Endodermal cell (in vitro differentiated cells): ENCODE data around the gene FAAP100. TPM values are rescaled to one million over a fixed set of nuclear protein-coding genes. Genes with fewer than 3 reads are reported as not detected.

ENCODE experiments used
- DNase-seq: peaks from one replicate; pipeline ENCODE4 v3.0.0-alpha.2; 2017
- H3K27ac ChIP-seq: 2 replicates; pipeline ENCODE4 v1.5.1; 2013; ENCODE audit warnings: mild to moderate bottlenecking, low read depth, low read length, moderate library complexity
- H3K27me3 ChIP-seq: 2 replicates; pipeline ENCODE4 v1.6.1; 2013; ENCODE audit warnings: mild to moderate bottlenecking, low read length, moderate library complexity; ENCODE audit not compliant: insufficient read depth, control insufficient read depth, poor library complexity, severe bottlenecking
- H3K36me3 ChIP-seq: 2 replicates; pipeline ENCODE4 v1.7.0; 2013; ENCODE audit warnings: mild to moderate bottlenecking, low read length, moderate library complexity; ENCODE audit not compliant: control insufficient read depth, insufficient read depth
- H3K4me1 ChIP-seq: one replicate; pipeline ENCODE4 v1.7.0; 2013; ENCODE audit warnings: low read length; ENCODE audit not compliant: control insufficient read depth, insufficient read depth
- H3K4me3 ChIP-seq: 2 replicates; pipeline ENCODE4 v1.5.1; 2013; ENCODE audit warnings: mild to moderate bottlenecking, low read length, moderate library complexity
- H3K9ac ChIP-seq: 2 replicates; pipeline ENCODE4 v1.6.1; 2013; ENCODE audit warnings: mild to moderate bottlenecking, low read length, moderate library complexity; ENCODE audit not compliant: poor library complexity, severe bottlenecking; ENCODE audit errors: extremely low read depth
- H3K9me3 ChIP-seq: 2 replicates; pipeline ENCODE4 v1.6.1; 2013; ENCODE audit warnings: mild to moderate bottlenecking, low read length, moderate library complexity; ENCODE audit not compliant: control insufficient read depth
- H3K27ac Mint-ChIP-seq: 2 replicates; pipeline ENCODE4 v1.8.0; 2020; ENCODE audit warnings: mixed read lengths
- H3K27me3 Mint-ChIP-seq: 2 replicates; pipeline ENCODE4 v1.8.0; 2021; ENCODE audit warnings: mild to moderate bottlenecking, mixed read lengths; ENCODE audit not compliant: insufficient read depth
- H3K36me3 Mint-ChIP-seq: 2 replicates; pipeline ENCODE4 v1.8.0; 2020; ENCODE audit warnings: low read depth, mixed read lengths
- H3K4me1 Mint-ChIP-seq: 2 replicates; pipeline ENCODE4 v1.8.0; 2020; ENCODE audit warnings: mixed read lengths
- H3K4me3 Mint-ChIP-seq: 2 replicates; pipeline ENCODE4 v1.8.0; 2020; ENCODE audit warnings: mild to moderate bottlenecking, moderate library complexity, mixed read lengths
- H3K9me3 Mint-ChIP-seq: 2 replicates; pipeline ENCODE4 v1.8.0; 2020; ENCODE audit warnings: mild to moderate bottlenecking, mixed read lengths
- WGBS, 2 experiments: methylation state at CpG; one replicate each; pipeline versions ENCODE4 v1.1.5 to v1.1.7; 2013; ENCODE audit warnings: missing lambda C conversion rate in 2 of 2, mixed read lengths in 1 of 2; ENCODE audit not compliant: insufficient coverage in 1 of 2, insufficient read length in 1 of 2; 5-methylcytosine and 5-hydroxymethylcytosine counted together
- total RNA-seq, 2 donors: library from RNA; stranded (reverse); fragmentation: NEBNext Ultra II Directional in 1 of 2; extraction: Animal tissue kit (Norgen Biotek cat#: 25700) in 1 of 2; gene quantifications; 2 replicates in 1 of 2; 3 replicates in 1 of 2; pipeline ENCODE4 v1.2.1, GENCODE V29; 2021
- TF ChIP-seq, protein P1 (sequence below): fragments of 200-600 bp; sonication (generic); conservative IDR thresholded peaks from 2 replicates; pipeline ENCODE4 v1.5.0; 2021; ENCODE audit warnings: antibody characterized with exemption, mild to moderate bottlenecking

FAAP100 gene
- total RNA-seq, 2 donors from 2014 or later: 34.5 to 39.5 TPM

DNA sequence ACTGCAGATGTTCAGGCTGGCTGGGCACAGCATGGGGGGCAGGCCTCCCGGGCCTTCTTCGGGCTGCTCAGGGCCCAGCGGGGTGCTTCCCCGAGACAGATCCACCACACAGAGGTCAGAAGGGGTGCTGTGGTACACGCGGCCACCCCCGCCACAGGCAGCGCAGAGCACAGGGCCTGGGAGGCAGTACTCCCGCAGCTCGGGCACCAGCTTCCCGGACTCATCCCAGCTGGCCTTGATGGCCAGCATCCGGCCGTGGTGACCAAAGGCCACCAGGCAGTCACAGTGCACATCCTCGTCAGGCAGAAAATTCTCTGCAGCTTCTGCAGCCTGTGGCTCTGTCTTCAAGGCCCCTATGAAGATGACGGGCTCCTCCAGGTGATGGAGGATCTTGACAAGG, 1.9 kb downstream of the FAAP100 start:
- Mint-ChIP-seq H3K27me3 (no peaks in the 10 kb centered on the region), H3K9me3 (no peaks in the 10 kb centered on the region), H3K4me1 (peaks cover 10% of the 10 kb centered on the region), H3K27ac (no peak overlapping the region), H3K36me3 (peaks cover 36% of the 10 kb centered on the region), H3K4me3 (peak overlapping the region; percentile 79)
- 92 to 97% methylated on average over 10 to 15 of the region's 15 CpGs for WGBS, 2 experiments
- no peaks in the 10 kb centered on the region for H3K27me3 ChIP-seq
- no peak overlapping the region for H3K9ac ChIP-seq
- H3K4me3 ChIP-seq: no peak overlapping the region
- DNase-seq: no peak
- TF ChIP-seq, protein P1, sequence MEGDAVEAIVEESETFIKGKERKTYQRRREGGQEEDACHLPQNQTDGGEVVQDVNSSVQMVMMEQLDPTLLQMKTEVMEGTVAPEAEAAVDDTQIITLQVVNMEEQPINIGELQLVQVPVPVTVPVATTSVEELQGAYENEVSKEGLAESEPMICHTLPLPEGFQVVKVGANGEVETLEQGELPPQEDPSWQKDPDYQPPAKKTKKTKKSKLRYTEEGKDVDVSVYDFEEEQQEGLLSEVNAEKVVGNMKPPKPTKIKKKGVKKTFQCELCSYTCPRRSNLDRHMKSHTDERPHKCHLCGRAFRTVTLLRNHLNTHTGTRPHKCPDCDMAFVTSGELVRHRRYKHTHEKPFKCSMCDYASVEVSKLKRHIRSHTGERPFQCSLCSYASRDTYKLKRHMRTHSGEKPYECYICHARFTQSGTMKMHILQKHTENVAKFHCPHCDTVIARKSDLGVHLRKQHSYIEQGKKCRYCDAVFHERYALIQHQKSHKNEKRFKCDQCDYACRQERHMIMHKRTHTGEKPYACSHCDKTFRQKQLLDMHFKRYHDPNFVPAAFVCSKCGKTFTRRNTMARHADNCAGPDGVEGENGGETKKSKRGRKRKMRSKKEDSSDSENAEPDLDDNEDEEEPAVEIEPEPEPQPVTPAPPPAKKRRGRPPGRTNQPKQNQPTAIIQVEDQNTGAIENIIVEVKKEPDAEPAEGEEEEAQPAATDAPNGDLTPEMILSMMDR: no peak
- H3K4me1 ChIP-seq: peaks cover 3% of the 10 kb centered on the region
- H3K9me3 ChIP-seq: no peaks in the 10 kb centered on the region
- H3K36me3 ChIP-seq: peaks cover 25% of the 10 kb centered on the region
- no peak overlapping the region for H3K27ac ChIP-seq

DNA sequence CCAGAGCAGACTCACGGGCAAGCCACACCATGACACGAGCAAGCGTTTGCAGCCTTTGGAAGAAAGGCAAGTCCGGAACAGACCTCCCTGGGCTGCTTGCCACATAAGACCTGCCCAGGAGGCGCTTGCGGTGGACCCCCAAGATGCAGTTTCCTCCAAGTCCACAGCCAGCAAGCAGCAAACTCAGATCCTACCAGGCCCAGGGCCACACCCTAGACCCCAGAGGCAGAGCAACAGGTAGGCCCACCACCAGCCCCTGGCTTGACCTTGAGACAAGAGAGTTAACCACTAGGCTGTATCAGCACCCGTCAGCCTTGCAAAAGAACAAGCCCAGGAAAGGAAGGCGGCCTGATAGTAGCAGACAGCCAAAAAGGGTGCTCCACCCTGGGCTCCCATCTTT, 2.3 kb downstream of the FAAP100 start:
- Histone ChIP-seq H3K36me3 (peaks cover 25% of the 10 kb centered on the region), H3K9ac (no peak overlapping the region), H3K27me3 (no peaks in the 10 kb centered on the region), H3K9me3 (no peaks in the 10 kb centered on the region), H3K4me1 (peaks cover 3% of the 10 kb centered on the region), H3K4me3 (no peak overlapping the region), H3K27ac (no peak overlapping the region)
- DNase-seq: no peak
- Mint-ChIP-seq H3K4me3 (peak overlapping the region; percentile 79), H3K9me3 (no peaks in the 10 kb centered on the region), H3K36me3 (peaks cover 36% of the 10 kb centered on the region), H3K27me3 (no peaks in the 10 kb centered on the region), H3K4me1 (peaks cover 10% of the 10 kb centered on the region), H3K27ac (no peak overlapping the region)
- TF ChIP-seq, protein P1: no peak
- WGBS, 2 experiments: 94 to 95% methylated on average over 6 to 8 of the region's 8 CpGs

DNA sequence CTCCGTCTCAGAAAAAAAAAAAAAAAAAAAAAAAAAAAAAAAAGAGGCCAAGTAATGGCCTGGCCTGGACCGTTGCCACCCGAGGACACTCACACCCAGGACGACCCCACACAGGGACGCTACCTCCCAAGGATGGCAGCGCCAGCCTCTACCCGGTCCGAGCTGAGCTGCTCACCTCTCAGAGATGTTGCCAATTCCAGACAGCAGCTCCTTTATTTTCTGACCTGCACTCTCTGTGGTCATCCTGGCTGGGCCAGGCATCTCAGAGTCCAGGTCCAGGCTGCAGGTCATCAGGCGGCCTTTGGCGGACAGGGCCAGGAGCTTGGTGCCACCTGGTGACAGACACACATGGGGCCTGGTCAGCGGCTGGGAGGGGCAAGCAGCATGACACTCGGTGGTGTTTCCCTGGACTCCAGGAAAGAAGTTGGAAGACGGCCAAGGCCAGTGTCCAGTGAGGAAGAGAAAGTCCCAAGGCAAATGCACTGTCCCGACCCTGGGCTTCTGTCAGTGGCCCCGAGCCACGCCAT, 3.1 kb downstream of the FAAP100 start:
- H3K27ac ChIP-seq: no peak overlapping the region
- WGBS, 2 experiments: 95 to 97% methylated on average over 14 to 15 of the region's 16 CpGs

More for the DNA sequence above, 3.1 kb downstream of the FAAP100 start:
- H3K36me3 ChIP-seq: peaks cover 31% of the 10 kb centered on the region
- Mint-ChIP-seq H3K27ac (no peak overlapping the region), H3K4me1 (peaks cover 10% of the 10 kb centered on the region), H3K9me3 (no peaks in the 10 kb centered on the region), H3K27me3 (no peaks in the 10 kb centered on the region), H3K36me3 (peaks cover 36% of the 10 kb centered on the region), H3K4me3 (no peak overlapping the region)
- no peaks in the 10 kb centered on the region for H3K27me3 ChIP-seq
- TF ChIP-seq, protein P1: no peak
- H3K9me3 ChIP-seq: no peaks in the 10 kb centered on the region
- peaks cover 3% of the 10 kb centered on the region for H3K4me1 ChIP-seq
- H3K9ac ChIP-seq: no peak overlapping the region
- no peak for DNase-seq
- no peak overlapping the region for H3K4me3 ChIP-seq
